Right lung (tissue), 10 donors: Measurements from ENCODE around the gene SELENBP1. TPM values are rescaled to one million over a fixed set of nuclear protein-coding genes. Genes with fewer than 3 reads are reported as not detected.
"Not testable (repeated sequence)": the region's sequence is repeated elsewhere in the genome, so short reads cannot be mapped to it uniquely, and the experiment has no call there.

Experiments used
- DNase-seq, 2 donors: peaks; one replicate each; pipeline ENCODE4 v3.0.0-alpha.2; 2013
- long read RNA-seq, 8 donors: transcript quantifications; one replicate each; lab custom pipeline, GENCODE V29; 2026
- polyA plus RNA-seq, 5 donors: library from polyadenylated mRNA; unstranded; fragments of 120-200 nt; gene quantifications; one replicate each; pipeline versions ENCODE4 v1.2.1 to v1.2.3, GENCODE V29; 2013; ENCODE audit warnings: inconsistent platforms in 1 of 5, low replicate concordance in 1 of 5; ENCODE audit not compliant: insufficient read length in 5 of 5, insufficient read depth in 1 of 5

SELENBP1 gene
- polyA plus RNA-seq = 100 to 1,000 TPM in 4 of 5 donors, 10 to 100 TPM in 1; 95.6 to 195 (median 146) TPM
- long read RNA-seq, donor 1, transcript SELENBP1-218 (11 exons, 1,963 nt) = minor isoform, 12 of 101 reads
- long read RNA-seq, donor 1, transcript SELENBP1-201 (12 exons, 1,752 nt) = major isoform, 46 of 101 reads
- long read RNA-seq, donor 1, partial matches to known transcripts = 39 of 101 reads
- long read RNA-seq, donor 1, other reads (novel, unspliced or antisense) = 0 of 101 reads
- long read RNA-seq, donor 2, transcript SELENBP1-201 (12 exons, 1,752 nt) = major isoform, 14 of 26 reads
- long read RNA-seq, donor 2, partial matches to known transcripts = 8 of 26 reads
- long read RNA-seq, donor 2, other reads (novel, unspliced or antisense) = 0 of 26 reads
- long read RNA-seq, donor 3, transcript SELENBP1-201 (12 exons, 1,752 nt) = major isoform, 31 of 86 reads
- long read RNA-seq, donor 3, transcript SELENBP1-218 (11 exons, 1,963 nt) = minor isoform, 7 of 86 reads
- long read RNA-seq, donor 3, partial matches to known transcripts = 47 of 86 reads
- long read RNA-seq, donor 3, other reads (novel, unspliced or antisense) = 0 of 86 reads
- long read RNA-seq, donor 4, transcript SELENBP1-201 (12 exons, 1,752 nt) = major isoform, 11 of 49 reads
- long read RNA-seq, donor 4, transcript SELENBP1-218 (11 exons, 1,963 nt) = minor isoform, 5 of 49 reads
- long read RNA-seq, donor 4, partial matches to known transcripts = 33 of 49 reads
- long read RNA-seq, donor 4, other reads (novel, unspliced or antisense) = 0 of 49 reads
- long read RNA-seq, donor 5, transcript SELENBP1-201 (12 exons, 1,752 nt) = major isoform, 15 of 47 reads
- long read RNA-seq, donor 5, transcript SELENBP1-218 (11 exons, 1,963 nt) = minor isoform, 9 of 47 reads
- long read RNA-seq, donor 5, partial matches to known transcripts = 23 of 47 reads
- long read RNA-seq, donor 5, other reads (novel, unspliced or antisense) = 0 of 47 reads
- long read RNA-seq, donor 6, transcript SELENBP1-201 (12 exons, 1,752 nt) = major isoform, 42 of 82 reads
- long read RNA-seq, donor 6, transcript SELENBP1-218 (11 exons, 1,963 nt) = minor isoform, 13 of 82 reads
- long read RNA-seq, donor 6, partial matches to known transcripts = 21 of 82 reads
- long read RNA-seq, donor 6, other reads (novel, unspliced or antisense) = 0 of 82 reads
- long read RNA-seq, donor 7, transcript SELENBP1-201 (12 exons, 1,752 nt) = major isoform, 43 of 68 reads
- long read RNA-seq, donor 7, transcript SELENBP1-218 (11 exons, 1,963 nt) = minor isoform, 13 of 68 reads
- long read RNA-seq, donor 7, partial matches to known transcripts = 8 of 68 reads
- long read RNA-seq, donor 7, other reads (novel, unspliced or antisense) = 0 of 68 reads
- long read RNA-seq, donor 8, transcript SELENBP1-201 (12 exons, 1,752 nt) = major isoform, 5 of 5 reads
- long read RNA-seq, donor 8, partial matches to known transcripts = 0 of 5 reads
- long read RNA-seq, donor 8, other reads (novel, unspliced or antisense) = 0 of 5 reads

- DNase-seq = peak; percentile 88 to 89
Observed at GRCh38 chr1:151372058-151372934, at the start of gene SELENBP1. Gene SELENBP1 (minus strand): TSS chr1:151372705. CDS start chr1:151372641, 64 bp downstream.

GRCh38 chr1:151419819-151420218 is 47.3 kb upstream of the SELENBP1 start:
- no peak for DNase-seq

GRCh38 chr1:151418081-151418480 is 45.6 kb upstream of the SELENBP1 start:
- DNase-seq = no peak

- no peak for DNase-seq
Observed at GRCh38 chr1:151416231-151416630, 43.7 kb upstream of the SELENBP1 start.

GRCh38 chr1:151411884-151412283 is 39.4 kb upstream of the SELENBP1 start:
- DNase-seq = no peak

- DNase-seq = no peak
Observed at GRCh38 chr1:151408891-151409290, 36.4 kb upstream of the SELENBP1 start.

- DNase-seq = no peak
Observed at GRCh38 chr1:151407304-151407703, 34.8 kb upstream of the SELENBP1 start.

GRCh38 chr1:151406176-151406575 is 33.7 kb upstream of the SELENBP1 start:
- no peak for DNase-seq

- DNase-seq = no peak
Observed at GRCh38 chr1:151405187-151405951, 32.9 kb upstream of the SELENBP1 start.

GRCh38 chr1:151403612-151404011 is 31.1 kb upstream of the SELENBP1 start:
- DNase-seq = no peak

- no peak for DNase-seq
Observed at GRCh38 chr1:151402764-151403163, 30.3 kb upstream of the SELENBP1 start.

- DNase-seq = no peak
Observed at GRCh38 chr1:151401860-151402259, 29.4 kb upstream of the SELENBP1 start.

GRCh38 chr1:151401125-151401788 is 28.8 kb upstream of the SELENBP1 start:
- DNase-seq = no peak

GRCh38 chr1:151399324-151400171 is 27.0 kb upstream of the SELENBP1 start, which contains the start of gene PSMB4:
Gene PSMB4 (plus strand): TSS chr1:151399573. CDS start chr1:151399588, 15 bp downstream.
- DNase-seq = peak; percentile 93 to 95

- not testable (repeated sequence) for DNase-seq
Observed at GRCh38 chr1:151396265-151396664, 23.8 kb upstream of the SELENBP1 start.

GRCh38 chr1:151393583-151393982 is 21.1 kb upstream of the SELENBP1 start:
- no peak for DNase-seq

GRCh38 chr1:151391079-151391563 is 18.6 kb upstream of the SELENBP1 start:
- DNase-seq = no peak
